ENCODE measurements around the gene BARX1. TPM values are rescaled to one million over a fixed set of nuclear protein-coding genes. Genes with fewer than 3 reads are reported as not detected.

BARX1 gene
- total RNA-seq, 1 donor: 15.6 TPM

- Histone ChIP-seq H3K9me3 (ENCODE audit: low read depth, low read length) (no peaks in the 10 kb centered on the region), H3K27me3 (ENCODE audit: insufficient read depth, low read length) (no peaks in the 10 kb centered on the region), H3K4me1 (ENCODE audit: insufficient read depth, low read length) (no peaks in the 10 kb centered on the region), H3K36me3 (ENCODE audit: insufficient read depth, low read length) (no peaks in the 10 kb centered on the region), H2AFZ (ENCODE audit: low read length) (no peak overlapping the region), H3K79me2 (ENCODE audit: insufficient read depth, low read length) (no peaks in the 10 kb centered on the region), H3K4me3 (ENCODE audit: insufficient read depth, low read length) (no peak overlapping the region), H3K27ac (ENCODE audit: low read depth, low read length) (no peak overlapping the region), H3K4me2 (ENCODE audit: insufficient read depth, low read length) (no peak overlapping the region), H4K20me1 (ENCODE audit: insufficient read depth, low read length) (no peaks in the 10 kb centered on the region)
- TF ChIP-seq CTCF (IDR thresholded peaks at IDR 0.05; ENCODE audit: extremely low read depth, low read depth, low read length): no peak
- DNase-seq (ENCODE audit: insufficient read length, low spot score, missing footprints): peak; percentile 57
Observed at GRCh38 chr9:93905473-93906133, 49.6 kb downstream of the BARX1 start.

- no peaks in the 10 kb centered on the region for H3K9me3 ChIP-seq (ENCODE audit: low read depth, low read length)
- H3K79me2 ChIP-seq (ENCODE audit: insufficient read depth, low read length): no peaks in the 10 kb centered on the region
- no peaks in the 10 kb centered on the region for H4K20me1 ChIP-seq (ENCODE audit: insufficient read depth, low read length)
- no peak for TF ChIP-seq CTCF (IDR thresholded peaks at IDR 0.05; ENCODE audit: extremely low read depth, low read depth, low read length)
- H3K27ac ChIP-seq (ENCODE audit: low read depth, low read length): no peak overlapping the region
- H2AFZ ChIP-seq (ENCODE audit: low read length): no peak overlapping the region
- H3K27me3 ChIP-seq (ENCODE audit: insufficient read depth, low read length): no peaks in the 10 kb centered on the region
- no peak overlapping the region for H3K4me2 ChIP-seq (ENCODE audit: insufficient read depth, low read length)
- peak; percentile 49 for DNase-seq (ENCODE audit: insufficient read length, low spot score, missing footprints)
- no peaks in the 10 kb centered on the region for H3K36me3 ChIP-seq (ENCODE audit: insufficient read depth, low read length)
- H3K4me1 ChIP-seq (ENCODE audit: insufficient read depth, low read length): no peaks in the 10 kb centered on the region
- H3K4me3 ChIP-seq (ENCODE audit: insufficient read depth, low read length): no peak overlapping the region
Observed at GRCh38 chr9:93904649-93905472, 50.3 kb downstream of the BARX1 start.

GRCh38 chr9:93903886-93904648 lies 51.1 kb downstream of the BARX1 start:
- no peaks in the 10 kb centered on the region for H3K4me1 ChIP-seq (ENCODE audit: insufficient read depth, low read length)

More at GRCh38 chr9:93903886-93904648, 51.1 kb downstream of the BARX1 start:
- Histone ChIP-seq H3K4me3 (ENCODE audit: insufficient read depth, low read length) (no peak overlapping the region), H3K27me3 (ENCODE audit: insufficient read depth, low read length) (no peaks in the 10 kb centered on the region), H2AFZ (ENCODE audit: low read length) (no peak overlapping the region), H3K79me2 (ENCODE audit: insufficient read depth, low read length) (no peaks in the 10 kb centered on the region), H3K9me3 (ENCODE audit: low read depth, low read length) (no peaks in the 10 kb centered on the region), H3K4me2 (ENCODE audit: insufficient read depth, low read length) (no peak overlapping the region), H3K27ac (ENCODE audit: low read depth, low read length) (no peak overlapping the region), H4K20me1 (ENCODE audit: insufficient read depth, low read length) (no peaks in the 10 kb centered on the region), H3K36me3 (ENCODE audit: insufficient read depth, low read length) (no peaks in the 10 kb centered on the region)
- DNase-seq (ENCODE audit: insufficient read length, low spot score, missing footprints): peak; percentile 61
- TF ChIP-seq CTCF (IDR thresholded peaks at IDR 0.05; ENCODE audit: extremely low read depth, low read depth, low read length): no peak

Data from osteoblast (primary cell).